H1 (cell line): ENCODE data around the gene OOSP2. TPM values are rescaled to one million over a fixed set of nuclear protein-coding genes. Genes with fewer than 3 reads are reported as not detected.

Experiments
- CTCF ChIA-PET: fragments of 300-600 bp; sonication (Branson Sonifier 250); formaldehyde crosslinking; loops from one replicate; lab custom pipeline; 2021; ENCODE audit not compliant: partially characterized antibody; lab: Charles Lee
- POLR2A ChIA-PET: fragments of 300-600 bp; sonication (Branson Sonifier 250); formaldehyde crosslinking; loops from one replicate; lab custom pipeline; 2021; ENCODE audit warnings: inconsistent platforms; ENCODE audit not compliant: partially characterized antibody; lab: Charles Lee
- DNase-seq, 2 experiments: peaks; one replicate each; pipeline versions ENCODE4 v3.0.0 to v3.0.0-alpha.2; 2010 to 2022; ENCODE audit warnings: low spot score in 2 of 2, low read depth in 1 of 2, mixed read lengths in 1 of 2
- FAIRE-seq: peaks from 2 replicates; lab custom pipeline; 2011; peaks lifted over from hg19 to GRCh38; lab: Jason Lieb, UNC
- H2AFZ ChIP-seq: 2 replicates; pipeline ENCODE4 v1.8.1; 2012; ENCODE audit warnings: low read length, inconsistent platforms
- H2AK5ac ChIP-seq: 2 replicates; pipeline ENCODE4 v1.6.1; 2013; ENCODE audit warnings: low read depth, low read length
- H2BK120ac ChIP-seq: replicated peaks from 2 replicates; pipeline ENCODE3; 2013; ENCODE audit warnings: low read depth, low read length, inconsistent platforms
- H2BK12ac ChIP-seq: 2 replicates; pipeline ENCODE4 v1.6.1; 2013; ENCODE audit warnings: low read depth, low read length
- H2BK15ac ChIP-seq: 2 replicates; pipeline ENCODE4 v1.6.1; 2013; ENCODE audit warnings: low read length
- H2BK20ac ChIP-seq: 2 replicates; pipeline ENCODE4 v1.6.1; 2013; ENCODE audit warnings: low read length
- H2BK5ac ChIP-seq: 2 replicates; pipeline ENCODE4 v1.6.1; 2013; ENCODE audit warnings: low read depth, low read length
- H3K14ac ChIP-seq: 2 replicates; pipeline ENCODE4 v1.6.1; 2013; ENCODE audit warnings: inconsistent platforms; ENCODE audit not compliant: insufficient read length
- H3K18ac ChIP-seq: 2 replicates; pipeline ENCODE4 v1.6.1; 2013; ENCODE audit warnings: low read length; ENCODE audit errors: extremely low read depth
- H3K23ac ChIP-seq: 2 replicates; pipeline ENCODE4 v1.6.1; 2013; ENCODE audit warnings: inconsistent platforms; ENCODE audit not compliant: insufficient read length
- H3K23me2 ChIP-seq: 2 replicates; pipeline ENCODE4 v1.6.1; 2013; ENCODE audit warnings: low read depth, low read length
- H3K27ac ChIP-seq: 2 replicates; pipeline ENCODE4 v1.6.1; 2011; ENCODE audit warnings: low read depth, low read length, inconsistent platforms
- H3K27me3 ChIP-seq, 4 experiments: replicated peaks in 1 of 4; 1 replicate in 1 of 4; 2 replicates in 3 of 4; pipeline versions ENCODE4 v1.6.1 to v1.8.1; 2011 to 2013; ENCODE audit warnings: low read length in 3 of 4, mild to moderate bottlenecking in 3 of 4, inconsistent platforms in 2 of 4, mixed read lengths in 2 of 4, moderate library complexity in 1 of 4; ENCODE audit not compliant: control insufficient read depth in 3 of 4, insufficient read depth in 3 of 4; ENCODE audit errors: extremely low read depth in 1 of 4
- H3K36me3 ChIP-seq, 4 experiments: 2 replicates each; pipeline versions ENCODE4 v1.6.1 to v1.8.1; 2011 to 2013; ENCODE audit warnings: mild to moderate bottlenecking in 4 of 4, low read length in 3 of 4, moderate library complexity in 2 of 4, control low read depth in 1 of 4, inconsistent platforms in 1 of 4; ENCODE audit not compliant: insufficient read depth in 4 of 4, control insufficient read depth in 2 of 4
- H3K4ac ChIP-seq: replicated peaks from 2 replicates; pipeline ENCODE3; 2013; ENCODE audit warnings: low read length, low read depth, mixed read lengths, inconsistent platforms; ENCODE audit not compliant: insufficient read length
- H3K4me1 ChIP-seq, 4 experiments: replicated peaks in 1 of 4; 1 replicate in 1 of 4; 2 replicates in 3 of 4; pipeline versions ENCODE4 v1.6.1 to v1.8.1; 2011 to 2013; ENCODE audit warnings: low read length in 3 of 4, inconsistent platforms in 2 of 4, mixed read lengths in 1 of 4; ENCODE audit not compliant: insufficient read depth in 4 of 4, control insufficient read depth in 3 of 4
- H3K4me2 ChIP-seq, 2 experiments: 2 replicates each; pipeline versions ENCODE4 v1.6.1 to v1.8.1; 2011 to 2013; ENCODE audit warnings: low read depth in 2 of 2, low read length in 2 of 2, control low read depth in 1 of 2, inconsistent platforms in 1 of 2, mild to moderate bottlenecking in 1 of 2; ENCODE audit not compliant: insufficient read depth in 1 of 2
- H3K4me3 ChIP-seq, 4 experiments: fragments of 200-600, 300-600 bp in 1 of 4; sonication (generic), shearing (Covaris generic), sonication (Bioruptor Twin) in 1 of 4; 2 replicates each; pipeline versions ENCODE4 v1.5.1 to v1.8.1; 2011 to 2016; ENCODE audit warnings: low read length in 4 of 4, low read depth in 3 of 4, control low read depth in 2 of 4, inconsistent platforms in 2 of 4, mild to moderate bottlenecking in 2 of 4, mixed read lengths in 1 of 4, moderate library complexity in 1 of 4; ENCODE audit not compliant: insufficient read depth in 2 of 4; ENCODE audit errors: extremely low read depth in 1 of 4
- H3K56ac ChIP-seq: replicated peaks from 2 replicates; pipeline ENCODE3; 2013; ENCODE audit warnings: low read depth, mild to moderate bottlenecking, mixed read lengths, low read length, inconsistent platforms; ENCODE audit not compliant: insufficient read length
- H3K79me1 ChIP-seq: 2 replicates; pipeline ENCODE4 v1.6.1; 2013; ENCODE audit warnings: low read depth, low read length, control low read depth
- H3K79me2 ChIP-seq, 2 experiments: 2 replicates each; pipeline versions ENCODE4 v1.6.1 to v1.8.1; 2012 to 2013; ENCODE audit warnings: low read length in 2 of 2, mild to moderate bottlenecking in 2 of 2, inconsistent platforms in 1 of 2; ENCODE audit not compliant: insufficient read depth in 2 of 2, control insufficient read depth in 1 of 2
- H3K9ac ChIP-seq, 4 experiments: replicated peaks in 1 of 4; 1 replicate in 1 of 4; 2 replicates in 3 of 4; pipeline versions ENCODE4 v1.6.1 to v1.8.1; 2011 to 2013; ENCODE audit warnings: low read depth in 3 of 4, low read length in 3 of 4, control low read depth in 2 of 4, mild to moderate bottlenecking in 2 of 4, moderate library complexity in 2 of 4, inconsistent platforms in 1 of 4; ENCODE audit errors: extremely low read depth in 1 of 4
- H3K9me3 ChIP-seq, 2 experiments: 2 replicates each; pipeline versions ENCODE4 v1.6.1 to v1.8.1; 2012 to 2013; ENCODE audit warnings: mild to moderate bottlenecking in 2 of 2, moderate library complexity in 2 of 2, control low read depth in 1 of 2, inconsistent platforms in 1 of 2, low read depth in 1 of 2, low read length in 1 of 2, mixed read lengths in 1 of 2; ENCODE audit not compliant: insufficient read depth in 2 of 2
- H4K20me1 ChIP-seq, 2 experiments: replicated peaks in 1 of 2; 2 replicates each; pipeline versions ENCODE3 to v1.8.1; 2011 to 2013; ENCODE audit warnings: inconsistent platforms in 2 of 2, low read length in 2 of 2, mild to moderate bottlenecking in 1 of 2; ENCODE audit not compliant: insufficient read depth in 2 of 2, control insufficient read depth in 1 of 2
- H4K5ac ChIP-seq: 2 replicates; pipeline ENCODE4 v1.6.1; 2013; ENCODE audit warnings: low read length, low read depth, mixed read lengths, inconsistent platforms; ENCODE audit not compliant: insufficient read length
- H4K8ac ChIP-seq: 2 replicates; pipeline ENCODE4 v1.8.0; 2013; ENCODE audit warnings: mild to moderate bottlenecking, moderate library complexity, low read length, inconsistent platforms; ENCODE audit not compliant: insufficient read depth; ENCODE audit errors: extremely low read depth
- H4K91ac ChIP-seq: replicated peaks from 2 replicates; pipeline ENCODE3; 2013; ENCODE audit warnings: low read length, mixed read lengths, inconsistent platforms; ENCODE audit not compliant: insufficient read length
- ATF2 ChIP-seq: IDR thresholded peaks from 2 replicates; pipeline ENCODE4 v1.6.1; 2012; ENCODE audit warnings: low read length, inconsistent platforms
- BRCA1 ChIP-seq: IDR thresholded peaks from 2 replicates; pipeline ENCODE4 v1.6.1; 2012; ENCODE audit warnings: low read depth, low read length, improper control_type of control experiment
- CBX8 ChIP-seq: fragments of 300-800, 300-1000 bp; sonication (generic); IDR thresholded peaks from 2 replicates; pipeline ENCODE4 v1.7.1; 2016; ENCODE audit warnings: low read depth, low read length, borderline replicate concordance
- CHD1 ChIP-seq: IDR thresholded peaks from 2 replicates; pipeline ENCODE4 v1.6.1; 2012; ENCODE audit warnings: low read depth, low read length, improper control_type of control experiment
- CHD2 ChIP-seq: IDR thresholded peaks from 2 replicates; pipeline ENCODE4 v1.6.1; 2012; ENCODE audit warnings: low read length, improper control_type of control experiment
- CTBP2 ChIP-seq: IDR thresholded peaks from 2 replicates; pipeline ENCODE4 v1.7.0; 2011; ENCODE audit warnings: borderline replicate concordance, mild to moderate bottlenecking, moderate library complexity, mixed read lengths, low read length; ENCODE audit not compliant: insufficient read depth, insufficient read length
- E2F6 ChIP-seq: IDR thresholded peaks from 2 replicates; pipeline ENCODE4 v1.6.1; 2012; ENCODE audit warnings: inconsistent platforms
- EP300 ChIP-seq, 2 experiments: IDR thresholded peaks; 1 replicate in 1 of 2; 2 replicates in 1 of 2; pipeline ENCODE4 v1.6.1; 2011 to 2012; ENCODE audit warnings: low read depth in 2 of 2, low read length in 2 of 2, mild to moderate bottlenecking in 2 of 2, borderline replicate concordance in 1 of 2, inconsistent platforms in 1 of 2, moderate library complexity in 1 of 2
- GTF2F1 ChIP-seq: IDR thresholded peaks from 2 replicates; pipeline ENCODE4 v1.6.1; 2012; ENCODE audit warnings: low read depth, low read length, improper control_type of control experiment, borderline replicate concordance
- JUND ChIP-seq: IDR thresholded peaks from 2 replicates; pipeline ENCODE4 v1.6.1; 2011; ENCODE audit warnings: mild to moderate bottlenecking, improper control_type of control experiment, low read length
- MAFK ChIP-seq: IDR thresholded peaks from 2 replicates; pipeline ENCODE4 v1.6.1; 2012; ENCODE audit warnings: low read depth, mild to moderate bottlenecking, improper control_type of control experiment, low read length
- NANOG ChIP-seq: IDR thresholded peaks from 2 replicates; pipeline ENCODE4 v1.6.1; 2011; ENCODE audit warnings: low read length, low read depth, mild to moderate bottlenecking, inconsistent platforms; ENCODE audit not compliant: insufficient read depth, poor library complexity, severe bottlenecking
- WGBS, 2 experiments: shearing (Covaris generic) in 1 of 2; methylation state at CpG; one replicate each; pipeline versions ENCODE4 v1.1.6 to v1.1.7; 2013 to 2015; ENCODE audit warnings: low lambda C conversion rate in 2 of 2, mixed read lengths in 2 of 2, inconsistent platforms in 1 of 2, low coverage in 1 of 2, missing lambda C conversion rate in 1 of 2; ENCODE audit not compliant: insufficient replicate concordance in 2 of 2, insufficient coverage in 1 of 2, insufficient read length in 1 of 2; ENCODE audit errors: extremely low coverage in 1 of 2, missing lambda C conversion rate in 1 of 2; 5-methylcytosine and 5-hydroxymethylcytosine counted together
- polyA plus RNA-seq, 7 experiments: library from polyadenylated mRNA; depleted of rRNA in 3 of 7; stranded (reverse) in 5 of 7; unstranded in 2 of 7; fragments of >200 nt in 5 of 7; fragments of 200-250 nt in 2 of 7; gene quantifications; 1 replicate in 5 of 7; 2 replicates in 1 of 7; 4 replicates in 1 of 7; pipeline versions ENCODE4 v1.2.1 to v1.2.3, GENCODE V29; 2011 to 2013; ENCODE audit warnings: missing spikeins in 2 of 7, mixed read lengths in 2 of 7
- total RNA-seq: library from RNA; stranded (reverse); fragmentation: NEBNext Ultra II Directional; extraction: Animal tissue kit (Norgen Biotek cat#: 25700); gene quantifications from 2 replicates; pipeline ENCODE4 v1.2.1, GENCODE V29; 2021

Gene OOSP2
- total and polyA plus RNA-seq, 2 of the 8 experiments (the other 6 are each of a cell fraction or from before 2014, with no cell fraction given), result not detected

GRCh38 chr11:60088364-60088763 is 48.2 kb downstream of the OOSP2 start, which contains the start of gene MS4A2:
Gene MS4A2 (plus strand): TSS chr11:60088664. CDS start chr11:60088766, 102 bp downstream.
- no peaks in the 10 kb centered on the region for H3K36me3 ChIP-seq
- TF ChIP-seq MAFK (no peak), BRCA1 (no peak), CBX8 (no peak), CTBP2 (no peak), GTF2F1 (no peak), CHD1 (no peak), JUND (no peak), ATF2 (no peak), E2F6 (no peak), CHD2 (no peak), EP300 (IDR thresholded peaks at IDR 0.05; ENCODE audit: borderline replicate concordance in 1 of 2, low read depth in 2 of 2, low read length in 2 of 2) (no peak), NANOG (no peak)

More at GRCh38 chr11:60088364-60088763, 48.2 kb downstream of the OOSP2 start, which contains the start of gene MS4A2:
- FAIRE-seq (no peak), DNase-seq (no peak)
- no peak within 1 kb of the TSS for H4K5ac ChIP-seq
- H3K4me2 ChIP-seq, result no peak within 1 kb of the TSS
- no peak within 1 kb of the TSS for H3K9ac ChIP-seq
- no peak within 1 kb of the TSS for H3K23ac ChIP-seq
- H3K4ac ChIP-seq, result no peak within 1 kb of the TSS
- WGBS, 2 experiments, result 100% methylated on average over 1 of the region's 1 CpG; no CpG with 5 or more reads in 1 of the 2 experiments
- no peaks in the 10 kb centered on the region for H3K23me2 ChIP-seq
- no peak within 1 kb of the TSS for H2AK5ac ChIP-seq
- H3K18ac ChIP-seq, result no peak within 1 kb of the TSS
- H3K9me3 ChIP-seq, result no peaks in the 10 kb centered on the region
- no peak within 1 kb of the TSS for H3K4me3 ChIP-seq
- no peak within 1 kb of the TSS for H2BK20ac ChIP-seq
- H2BK5ac ChIP-seq, result no peak within 1 kb of the TSS
- H3K4me1 ChIP-seq, result no peaks in the 10 kb centered on the region
- ChIA-PET CTCF (no interaction called here), POLR2A (no interaction called here)
- H4K20me1 ChIP-seq, result no peaks in the 10 kb centered on the region
- no peak within 1 kb of the TSS for H2BK12ac ChIP-seq
- no peak within 1 kb of the TSS for H2BK15ac ChIP-seq
- no peak within 1 kb of the TSS for H2AFZ ChIP-seq
- H2BK120ac ChIP-seq, result no peak within 1 kb of the TSS
- H3K27ac ChIP-seq, result no peak within 1 kb of the TSS
- no peak within 1 kb of the TSS for H4K8ac ChIP-seq
- H3K79me2 ChIP-seq, result no peaks in the 10 kb centered on the region
- no peak within 1 kb of the TSS for H3K56ac ChIP-seq
- H3K27me3 ChIP-seq, result no peaks in the 10 kb centered on the region
- no peak within 1 kb of the TSS for H4K91ac ChIP-seq
- H3K14ac ChIP-seq, result no peak within 1 kb of the TSS
- H3K79me1 ChIP-seq, result no peaks in the 10 kb centered on the region
